Fibroblast of lung (primary cell): Measurements from ENCODE around the gene HAL.

Experiments
- EZH2 ChIP-seq: IDR thresholded peaks from 2 replicates; pipeline ENCODE4 v1.5.1; 2012; ENCODE audit warnings: low read length, control low read depth, mild to moderate bottlenecking; ENCODE audit errors: missing control alignments
- TF ChIP-seq, protein P1 (sequence below), 2 donors: IDR thresholded peaks in 1 of 2; conservative IDR thresholded peaks in 1 of 2; 1 replicate in 1 of 2; 2 replicates in 1 of 2; pipeline ENCODE4 v1.5.1; 2011 to 2012; ENCODE audit warnings: low read length in 2 of 2, control low read depth in 1 of 2, inconsistent platforms in 1 of 2, low read depth in 1 of 2, mild to moderate bottlenecking in 1 of 2

DNA sequence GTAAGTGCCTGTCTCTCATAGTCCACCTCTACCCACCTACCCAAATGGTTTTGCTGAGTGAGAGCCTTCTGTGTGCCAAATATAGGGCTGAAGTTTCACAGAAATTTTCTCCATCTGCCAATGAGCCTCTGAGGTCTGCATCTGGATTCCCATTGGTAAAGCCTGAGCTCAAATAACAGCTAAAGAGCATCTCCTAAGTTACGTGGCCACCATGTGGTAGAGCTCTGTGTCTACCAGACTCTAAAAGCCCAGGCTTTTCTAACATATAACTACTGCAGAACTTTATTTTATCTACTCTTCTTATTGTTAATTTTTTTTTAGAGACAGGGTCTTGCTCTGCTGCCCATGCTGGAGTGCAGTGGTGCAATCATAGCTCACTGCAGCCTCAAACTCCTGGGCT is 37.0 kb downstream of the HAL start:
- TF ChIP-seq EZH2 = no peak
- TF ChIP-seq, protein P1, sequence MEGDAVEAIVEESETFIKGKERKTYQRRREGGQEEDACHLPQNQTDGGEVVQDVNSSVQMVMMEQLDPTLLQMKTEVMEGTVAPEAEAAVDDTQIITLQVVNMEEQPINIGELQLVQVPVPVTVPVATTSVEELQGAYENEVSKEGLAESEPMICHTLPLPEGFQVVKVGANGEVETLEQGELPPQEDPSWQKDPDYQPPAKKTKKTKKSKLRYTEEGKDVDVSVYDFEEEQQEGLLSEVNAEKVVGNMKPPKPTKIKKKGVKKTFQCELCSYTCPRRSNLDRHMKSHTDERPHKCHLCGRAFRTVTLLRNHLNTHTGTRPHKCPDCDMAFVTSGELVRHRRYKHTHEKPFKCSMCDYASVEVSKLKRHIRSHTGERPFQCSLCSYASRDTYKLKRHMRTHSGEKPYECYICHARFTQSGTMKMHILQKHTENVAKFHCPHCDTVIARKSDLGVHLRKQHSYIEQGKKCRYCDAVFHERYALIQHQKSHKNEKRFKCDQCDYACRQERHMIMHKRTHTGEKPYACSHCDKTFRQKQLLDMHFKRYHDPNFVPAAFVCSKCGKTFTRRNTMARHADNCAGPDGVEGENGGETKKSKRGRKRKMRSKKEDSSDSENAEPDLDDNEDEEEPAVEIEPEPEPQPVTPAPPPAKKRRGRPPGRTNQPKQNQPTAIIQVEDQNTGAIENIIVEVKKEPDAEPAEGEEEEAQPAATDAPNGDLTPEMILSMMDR (conservative IDR thresholded peaks at IDR 0.05 in 1 of 2, IDR thresholded peaks at IDR 0.05 in 1 of 2; ENCODE audit: low read depth in 1 of 2, low read length in 2 of 2) = peak in 1 of 2 donors; percentile 22
